ENCODE data around the gene HIBADH.
"Not testable (repeated sequence)": the region's sequence is repeated elsewhere in the genome, so short reads cannot be mapped to it uniquely, and the experiment has no call there.

Gene HIBADH

DNA sequence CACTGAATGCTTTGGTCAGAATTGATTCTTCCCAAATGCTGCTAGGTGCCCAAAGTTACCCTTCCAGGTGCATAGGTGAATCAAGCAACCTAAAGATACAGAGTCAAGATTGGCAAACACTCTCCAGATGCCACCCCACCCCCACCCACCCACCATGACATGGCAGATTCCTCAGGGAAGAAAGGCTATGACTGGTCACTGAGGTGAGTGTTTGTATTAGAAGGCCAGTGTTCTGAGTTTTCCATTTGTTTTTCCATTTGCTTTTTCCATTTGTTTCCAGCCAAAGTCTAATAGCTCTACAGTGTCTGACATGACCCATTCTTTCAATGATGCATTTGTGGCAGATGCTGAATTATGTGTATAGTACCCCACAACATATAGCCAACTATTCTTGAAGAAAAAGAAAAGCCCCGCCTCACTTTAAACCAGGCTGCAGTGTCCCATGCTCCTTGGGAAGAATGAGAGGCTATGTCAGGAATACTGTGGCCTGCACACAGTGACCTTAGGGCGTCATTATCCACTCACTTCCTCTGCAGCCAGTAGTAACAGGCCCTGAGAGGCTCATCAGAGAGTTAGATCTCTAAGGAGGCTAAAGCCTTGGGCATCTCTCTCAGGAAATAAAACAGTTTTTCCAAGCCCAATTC, 16.1 kb upstream of the HIBADH start:
- no peak for DNase-seq

DNA sequence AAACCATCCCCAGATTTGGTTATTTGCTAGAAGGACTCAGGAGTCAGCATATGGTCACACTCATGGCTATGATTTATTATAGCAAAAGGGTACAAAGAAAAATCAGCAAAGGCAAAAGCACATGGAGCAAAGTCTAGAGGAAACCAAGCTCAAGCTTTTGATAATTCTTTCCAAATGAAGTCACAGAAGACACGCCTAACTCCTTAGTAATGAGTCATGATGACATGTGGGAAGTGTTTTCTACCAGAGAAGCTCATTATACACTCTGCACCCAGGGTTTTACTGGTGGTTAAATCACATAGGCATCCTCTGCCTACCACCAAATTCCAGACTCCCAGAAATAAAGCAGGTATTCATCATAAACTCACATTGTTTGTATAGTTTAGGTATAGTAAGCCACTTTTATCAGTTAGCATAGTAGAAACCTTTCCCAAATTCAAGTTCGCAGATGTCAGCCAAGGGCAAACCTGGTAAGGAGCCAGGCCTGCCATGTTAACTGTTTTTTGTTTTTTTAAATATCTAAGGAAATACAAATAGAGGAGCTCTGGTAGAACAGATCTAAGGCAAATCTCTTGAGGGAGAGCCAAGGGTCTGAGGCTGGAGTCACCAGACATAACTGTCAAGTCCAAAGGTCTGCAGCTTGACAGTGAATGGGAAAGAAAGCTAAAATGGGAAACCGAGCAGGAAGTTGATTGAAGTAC, 15.4 kb upstream of the HIBADH start:
- DNase-seq = no peak

DNA sequence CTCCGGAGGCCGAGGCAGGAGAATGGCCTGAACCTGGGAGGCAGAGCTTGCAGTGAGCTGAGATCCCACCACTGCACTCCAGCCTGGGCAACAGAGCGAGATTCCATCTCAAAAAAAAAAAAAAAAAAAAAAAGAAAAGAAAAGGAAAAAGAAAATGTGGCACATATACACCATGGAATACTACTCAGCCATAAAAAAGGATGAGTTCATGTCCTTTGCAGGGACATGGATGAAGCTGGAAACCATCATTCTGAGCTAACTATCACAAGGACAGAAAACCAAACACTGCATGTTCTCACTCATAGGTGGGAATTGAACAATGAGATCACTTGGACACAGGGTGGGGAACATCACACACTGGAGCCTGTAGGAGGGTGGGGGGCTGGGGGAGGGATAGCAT, 11.4 kb upstream of the HIBADH start:
- DNase-seq = not testable (repeated sequence)

DNA sequence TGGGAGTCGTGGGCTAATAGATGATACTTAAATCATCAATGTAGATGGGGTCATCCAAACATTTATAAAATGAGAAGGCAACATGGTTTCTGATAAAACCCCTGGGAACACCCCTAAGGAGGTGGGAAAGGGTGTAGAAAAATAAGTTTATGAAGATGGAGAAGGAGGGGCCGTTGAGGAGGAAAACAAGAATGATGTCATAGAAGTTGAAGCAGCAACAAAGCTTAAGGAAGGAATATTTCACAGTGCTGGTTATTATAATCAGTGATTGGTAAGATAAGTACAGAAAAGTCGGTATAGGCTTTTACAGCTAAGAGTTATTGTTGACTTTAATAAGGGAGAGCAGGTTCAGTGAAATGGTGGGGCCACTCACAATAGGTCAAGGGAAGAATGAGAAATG, 9.0 kb upstream of the HIBADH start:
- DNase-seq = no peak

DNA sequence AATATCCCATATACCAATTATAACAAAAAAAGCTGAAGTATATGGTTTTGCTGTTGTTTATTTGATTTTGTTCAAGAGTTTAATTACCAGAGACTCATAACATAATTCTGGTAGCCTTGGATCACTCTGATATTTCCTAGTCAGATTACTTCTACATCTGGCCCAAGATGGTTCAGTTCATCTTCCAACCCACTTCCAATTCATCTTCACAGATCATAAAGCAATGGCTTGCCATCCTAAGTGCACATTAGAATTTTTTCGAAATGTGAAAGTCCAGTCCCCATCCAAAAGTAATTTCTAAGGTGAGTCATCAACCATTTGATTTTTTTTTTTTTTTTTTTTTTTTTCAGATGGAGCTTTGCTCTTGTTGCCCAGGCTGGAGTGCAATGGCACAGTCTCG, 8.0 kb upstream of the HIBADH start:
- no peak for DNase-seq

DNA sequence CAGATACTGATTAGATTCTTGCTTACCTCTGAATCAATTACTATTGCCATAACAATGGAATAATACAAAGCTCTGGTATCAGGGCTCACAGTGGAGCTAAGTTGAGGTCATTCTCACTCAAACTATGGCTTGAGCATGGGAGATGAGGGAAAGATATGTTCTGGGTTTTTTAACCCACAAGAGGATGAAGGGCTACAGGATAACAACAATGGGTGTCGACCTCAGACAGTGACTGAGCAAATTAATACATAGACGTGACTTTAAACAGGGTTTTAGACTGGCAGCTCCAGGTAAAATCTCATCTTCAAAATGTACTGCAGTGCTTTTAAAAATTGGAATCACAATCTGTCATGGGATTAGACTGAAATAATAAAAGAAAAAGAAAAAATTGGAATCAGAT, 7.5 kb upstream of the HIBADH start:
- no peak for DNase-seq

DNA sequence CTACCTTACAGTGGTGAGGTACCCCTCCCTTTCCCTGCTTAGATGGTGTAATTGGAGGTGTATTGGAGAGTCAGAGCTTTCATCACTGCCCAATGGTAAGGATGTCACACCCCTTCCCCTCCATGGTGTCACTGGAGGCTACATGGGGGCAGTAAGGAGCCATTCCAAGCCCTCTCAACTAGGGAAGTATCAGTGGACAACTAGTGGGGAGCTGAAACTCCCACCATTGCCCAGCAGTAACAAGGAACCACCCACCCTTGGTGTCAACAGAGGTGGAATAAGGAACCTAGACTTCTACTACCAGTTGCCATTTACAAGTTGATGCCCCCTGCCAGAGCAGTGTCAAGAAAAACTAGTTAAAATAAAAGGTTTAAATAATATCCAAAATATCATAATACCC, 2.8 kb upstream of the HIBADH start:
- no peak for DNase-seq

DNA sequence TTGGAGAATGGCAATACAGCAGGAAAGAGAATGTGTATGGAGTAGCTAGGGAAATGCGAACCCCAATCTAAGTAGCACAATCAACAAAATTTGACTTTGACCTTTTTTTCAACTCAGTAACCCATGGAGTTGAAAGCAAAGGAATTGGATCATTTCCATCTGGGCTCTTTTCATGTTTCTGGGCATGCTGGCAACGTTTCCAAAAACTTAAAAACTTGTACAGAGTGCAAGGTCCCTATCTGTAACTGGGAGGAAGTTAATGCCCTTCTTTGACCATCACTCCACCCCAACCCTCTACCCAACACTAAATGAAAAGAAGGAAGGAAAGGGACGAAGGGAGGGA, 1.3 kb upstream of the HIBADH start:
- no peak for DNase-seq

DNA sequence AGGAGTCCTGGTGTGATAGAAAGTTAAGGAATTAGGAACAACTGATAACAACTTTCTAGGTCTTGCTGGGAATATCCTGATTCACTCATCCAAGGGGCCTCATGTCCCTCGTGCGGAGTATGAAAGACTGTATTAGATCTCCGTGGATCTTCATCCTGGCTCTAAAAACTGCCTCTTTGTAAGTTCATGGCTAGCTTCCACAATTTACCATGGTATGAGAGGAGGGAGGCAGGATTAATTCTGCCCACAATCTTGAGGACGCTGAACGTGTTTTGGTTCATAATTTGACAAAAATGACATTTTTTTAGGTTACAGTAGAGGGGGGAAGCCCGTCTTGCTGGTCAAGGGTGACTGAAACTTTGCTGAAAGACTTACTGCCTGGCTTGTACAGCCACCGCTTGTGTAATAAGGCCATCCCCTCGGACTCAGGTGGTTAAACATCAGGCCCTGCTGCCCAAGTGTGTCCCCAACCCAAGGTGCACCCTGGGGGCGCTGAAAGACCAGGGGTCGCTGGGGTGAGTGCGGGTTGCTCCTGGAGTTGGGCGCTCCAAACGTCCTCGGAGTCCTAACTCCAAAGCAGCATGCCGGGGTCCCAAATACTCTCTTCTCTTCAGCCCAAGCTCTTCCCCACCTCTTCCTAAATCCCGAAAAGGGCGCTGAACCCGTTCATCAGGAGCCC, 733 bp downstream of the HIBADH start:
- peak; percentile 37 for DNase-seq

DNA sequence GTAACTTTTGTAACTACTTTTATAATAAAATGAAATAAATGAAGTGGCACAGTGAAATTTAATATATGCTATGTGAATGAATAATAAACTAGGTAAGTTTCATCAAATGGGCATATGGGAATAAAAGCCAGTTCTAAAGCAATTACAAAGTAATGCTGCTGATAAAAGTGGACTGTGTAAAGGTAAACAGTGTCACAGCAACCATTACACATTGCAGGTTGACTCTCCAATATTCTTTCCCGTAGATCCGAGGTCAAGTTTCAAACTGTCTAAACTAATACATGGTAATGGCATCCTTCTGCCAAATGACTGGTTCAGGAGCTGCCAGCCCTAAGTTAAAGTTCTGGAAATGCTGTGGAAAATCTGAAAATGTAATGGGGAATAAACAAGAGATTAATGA, 6.0 kb downstream of the HIBADH start:
- no peak for DNase-seq

DNA sequence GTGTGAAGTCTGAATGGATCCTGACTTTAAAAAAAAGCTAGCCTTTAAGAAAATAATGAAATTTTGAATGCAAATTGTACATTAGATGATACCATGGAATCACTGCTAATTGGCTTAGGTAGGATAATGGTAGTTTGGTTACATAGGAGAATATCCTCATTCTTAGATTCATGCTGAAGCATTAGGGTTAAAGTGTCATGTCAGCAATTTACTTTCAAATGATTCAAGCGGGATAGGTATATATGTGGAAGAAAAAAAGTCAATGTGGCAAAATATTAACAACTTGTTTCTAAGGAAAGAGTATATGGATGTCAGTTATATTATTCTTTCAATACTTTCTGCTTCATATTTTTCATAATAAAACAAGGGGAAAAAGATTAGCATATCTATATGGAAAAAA, 7.5 kb downstream of the HIBADH start:
- DNase-seq = no peak

DNA sequence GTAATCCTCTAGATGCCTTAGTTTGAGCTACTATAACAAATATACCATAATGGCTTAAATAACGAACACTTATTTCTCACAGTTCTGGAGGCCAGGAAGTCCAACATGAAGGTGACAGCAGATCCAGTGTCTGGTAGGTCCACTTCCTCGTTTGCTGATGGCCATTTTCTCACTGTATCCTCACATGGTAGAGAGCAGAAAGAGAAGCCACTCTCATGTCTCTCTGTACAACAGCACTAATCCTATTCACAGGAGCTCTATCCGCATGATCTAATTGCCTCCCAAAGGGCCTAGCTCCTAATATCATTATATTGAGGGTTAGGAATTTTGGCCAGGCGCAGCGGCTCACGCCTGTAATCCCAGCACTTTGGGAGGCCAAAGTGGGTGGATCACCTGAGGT, 10.2 kb downstream of the HIBADH start:
- DNase-seq = no peak

DNA sequence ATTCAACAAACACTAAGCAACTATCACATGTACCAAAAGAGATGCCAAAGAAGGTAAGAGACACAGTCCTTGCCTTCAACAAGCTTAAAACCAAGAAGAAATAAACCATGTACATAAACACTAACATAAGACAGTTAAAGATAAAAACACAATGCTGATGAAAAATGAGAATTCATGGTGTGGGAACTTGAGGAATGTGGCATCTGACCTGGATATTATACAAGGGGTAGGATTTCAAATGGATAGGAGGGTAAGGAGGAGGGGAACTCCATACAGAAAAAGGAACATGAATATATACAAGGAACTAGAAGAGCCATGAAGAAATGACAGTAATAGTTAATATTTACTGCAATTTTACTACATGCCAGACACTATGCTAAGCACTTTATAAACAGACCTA, 11.0 kb downstream of the HIBADH start:
- DNase-seq = no peak

DNA sequence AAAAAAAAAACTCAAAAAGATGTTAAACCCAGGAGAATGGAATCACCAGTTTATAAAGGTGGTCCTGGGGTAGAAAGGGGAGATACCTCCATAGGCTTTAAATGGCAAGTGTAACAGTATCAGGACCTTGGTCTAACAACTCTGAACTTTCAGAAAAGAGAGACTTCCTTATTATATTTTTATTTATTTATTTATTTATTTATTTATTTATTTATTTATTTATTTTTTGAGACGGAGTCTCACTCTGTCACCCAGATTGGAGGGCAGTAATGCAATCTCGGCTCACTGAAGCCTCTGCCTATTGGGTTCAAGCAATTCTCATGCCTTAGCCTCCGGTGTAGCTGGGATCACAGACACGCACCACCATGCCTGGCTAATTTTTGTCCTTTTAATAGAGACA, 12.4 kb downstream of the HIBADH start:
- DNase-seq = no peak

DNA sequence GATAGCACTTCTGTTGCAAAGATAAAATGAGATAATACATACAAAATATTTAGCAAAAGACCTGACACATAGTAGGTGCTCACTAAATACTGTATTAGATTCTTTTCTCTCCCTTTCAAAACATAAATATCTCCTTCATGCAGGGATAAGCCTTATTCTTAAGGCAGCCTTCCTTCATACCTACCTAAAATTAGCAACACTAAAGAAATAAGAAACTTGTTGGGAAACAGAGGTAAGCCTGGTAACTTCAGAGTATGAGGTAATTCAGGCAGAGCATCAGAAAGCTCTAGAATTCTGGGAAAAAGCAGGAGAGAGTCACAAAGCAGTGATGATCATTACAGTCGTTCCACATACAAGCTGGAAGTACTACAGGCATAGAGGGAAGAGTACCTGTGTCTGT, 15.2 kb downstream of the HIBADH start:
- DNase-seq = no peak

DNA sequence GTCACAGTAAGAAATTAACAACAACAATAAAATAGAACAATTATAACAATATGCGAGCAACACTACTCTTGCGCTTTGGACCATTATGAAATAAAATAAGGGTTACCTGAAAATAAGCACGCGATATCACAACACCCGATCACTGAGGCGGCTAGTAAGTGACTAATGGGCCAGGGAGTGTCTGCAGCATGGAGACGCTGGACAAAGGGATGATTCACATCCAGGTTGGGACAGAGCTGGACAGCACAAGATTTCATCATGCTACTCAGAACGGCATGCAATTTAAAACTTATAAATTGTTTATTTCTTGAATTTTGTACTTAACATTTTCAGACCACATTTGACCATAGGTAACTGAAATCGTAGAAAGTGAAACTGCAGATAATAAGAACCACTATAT, 15.6 kb downstream of the HIBADH start:
- no peak for DNase-seq

DNA sequence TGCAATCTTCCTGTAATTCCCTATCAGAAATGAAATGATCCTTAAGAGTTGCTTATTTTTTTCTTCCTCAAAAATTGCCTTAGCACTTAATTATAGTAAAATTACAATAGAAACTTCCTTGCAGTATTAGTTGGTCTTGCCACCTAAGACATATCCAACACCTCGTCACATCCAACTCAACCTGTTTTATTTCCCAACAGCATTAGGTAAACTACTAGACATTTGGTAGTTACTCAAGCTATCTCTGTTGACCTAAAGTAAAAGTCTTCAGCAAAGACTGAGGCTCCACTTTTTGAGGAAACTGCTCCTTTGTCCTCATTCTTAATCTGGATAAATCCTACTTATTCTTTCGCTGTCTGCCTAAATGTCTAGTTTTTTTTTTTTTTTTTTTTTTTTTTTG, 20.4 kb downstream of the HIBADH start:
- DNase-seq = no peak

DNA sequence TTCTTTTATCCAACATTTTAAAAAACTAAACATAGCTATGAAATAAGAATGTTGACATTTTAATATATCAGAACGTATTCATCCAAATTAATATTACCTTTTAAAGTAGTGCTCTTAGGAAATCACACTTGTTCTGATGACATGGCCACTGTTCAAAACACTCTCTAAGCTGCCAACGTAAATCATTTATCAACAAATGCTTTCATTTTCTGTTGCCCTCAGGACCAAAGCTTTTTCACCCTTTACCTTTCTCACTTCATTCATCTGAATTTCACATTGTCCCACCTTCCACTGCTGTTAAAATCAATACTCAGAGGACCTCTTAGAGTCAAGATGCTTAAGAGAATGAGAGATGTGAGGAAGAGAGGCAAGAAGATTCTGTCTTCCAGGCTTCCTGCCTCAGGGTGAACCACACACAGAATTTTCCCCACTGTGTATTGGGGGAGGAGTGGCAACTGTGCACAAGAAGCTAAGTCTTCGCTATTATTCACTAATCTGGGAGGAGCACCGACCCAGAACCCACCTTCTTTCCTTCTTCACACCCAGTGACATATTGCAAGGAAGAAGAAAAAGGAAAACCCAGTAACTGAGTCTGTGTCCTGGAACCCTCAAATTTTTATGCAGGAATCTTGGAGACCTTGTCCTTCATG, 21.0 kb downstream of the HIBADH start:
- no peak for DNase-seq

DNA sequence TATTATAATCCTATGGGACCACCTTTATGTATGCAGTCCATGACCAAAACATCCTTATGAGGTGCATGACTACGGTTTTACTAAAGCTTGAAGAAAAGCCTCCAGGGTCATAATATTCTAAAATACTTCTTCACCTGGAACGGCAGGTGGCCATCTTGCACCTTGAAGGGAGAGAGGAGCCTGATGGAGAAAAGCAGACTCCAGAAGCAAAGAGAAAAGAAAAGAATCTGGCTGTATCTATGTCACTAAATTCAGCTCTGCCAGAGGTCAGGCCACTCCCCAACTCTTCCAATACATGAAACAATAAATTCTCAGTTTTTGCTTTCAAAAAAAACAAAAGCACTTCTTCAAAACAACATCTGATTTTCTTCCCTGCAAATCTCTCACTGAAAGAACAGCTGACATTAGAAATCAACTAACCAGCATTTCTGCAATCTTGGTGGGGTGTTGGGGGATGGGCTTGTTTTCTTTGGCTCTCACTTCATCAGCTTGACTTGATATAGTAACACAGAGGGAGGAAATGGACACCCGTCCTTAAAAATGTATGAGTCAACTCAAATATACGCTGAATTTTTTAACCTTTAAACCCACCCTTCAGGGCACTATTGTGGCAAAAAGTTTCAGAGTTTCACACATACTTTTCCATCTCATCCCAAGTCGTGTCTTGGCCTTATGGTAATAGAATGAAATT, 21.7 kb downstream of the HIBADH start:
- DNase-seq = no peak

DNA sequence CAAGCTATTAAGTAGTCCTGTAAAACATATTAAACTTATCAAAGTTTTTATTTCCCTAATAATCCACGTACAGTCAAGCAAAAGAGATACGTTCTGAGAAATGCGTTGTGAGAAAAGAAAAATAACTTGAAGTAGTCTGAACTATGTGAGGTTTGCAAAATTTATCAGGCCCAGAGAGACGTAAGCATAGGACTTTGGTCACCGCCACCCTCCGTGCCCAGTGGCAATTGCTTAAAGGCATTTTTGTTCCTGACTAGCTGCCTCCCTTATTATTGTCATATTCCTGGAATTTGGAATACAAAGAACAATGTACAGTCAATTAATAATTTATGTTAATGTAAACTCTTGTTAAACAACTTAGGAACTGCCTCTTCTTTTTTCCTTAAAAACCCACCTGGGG, 22.8 kb downstream of the HIBADH start:
- no peak for DNase-seq

DNA sequence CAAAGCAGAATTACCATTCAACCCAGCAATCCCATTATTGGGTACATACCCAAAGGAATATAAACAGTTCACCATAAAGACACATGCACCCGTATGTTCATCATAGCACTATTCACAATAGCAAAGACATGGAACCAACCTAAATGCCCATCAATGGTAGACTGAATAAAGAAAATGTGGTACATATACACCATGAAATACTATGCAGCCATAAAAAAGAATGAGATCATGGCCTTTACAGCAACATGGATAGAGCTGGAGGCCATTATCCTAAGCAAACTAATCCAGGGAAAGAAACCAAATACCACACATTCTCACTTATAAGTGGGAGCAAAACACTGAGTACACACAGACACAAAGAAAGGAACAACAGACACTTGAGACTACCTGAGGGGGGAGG, 23.6 kb downstream of the HIBADH start:
- not testable (repeated sequence) for DNase-seq

DNA sequence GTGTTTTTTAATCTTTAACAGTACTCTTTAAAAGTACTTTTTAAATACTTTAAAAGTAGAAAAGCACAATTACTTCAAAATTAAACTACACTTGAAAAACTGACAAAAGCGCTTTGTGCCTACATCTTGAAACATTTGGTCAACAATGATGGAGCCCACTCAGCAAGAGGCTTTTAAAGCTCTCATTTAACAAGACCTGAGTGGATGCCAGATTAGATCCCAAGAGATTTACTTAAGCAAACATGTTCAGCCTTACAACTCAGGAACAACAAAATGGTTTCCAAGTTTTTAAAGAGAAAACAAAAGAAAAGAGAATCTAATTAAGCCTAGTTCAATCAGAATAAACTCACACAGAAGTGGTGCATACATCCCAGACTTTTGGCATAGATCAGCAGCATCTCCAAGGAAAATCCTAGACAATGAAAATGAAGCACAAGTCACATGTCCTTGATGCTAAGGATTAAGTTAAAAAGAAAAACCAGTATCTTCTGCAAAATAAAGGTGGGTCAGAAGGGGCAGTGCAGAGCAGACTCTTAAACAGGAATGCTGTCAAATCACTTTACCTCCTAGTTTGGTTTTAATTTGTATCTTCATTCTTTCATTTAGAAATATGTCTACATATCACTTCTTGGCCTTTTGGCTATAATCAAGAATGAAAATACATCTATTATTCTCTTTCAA, 26.2 kb downstream of the HIBADH start:
- DNase-seq = no peak

DNA sequence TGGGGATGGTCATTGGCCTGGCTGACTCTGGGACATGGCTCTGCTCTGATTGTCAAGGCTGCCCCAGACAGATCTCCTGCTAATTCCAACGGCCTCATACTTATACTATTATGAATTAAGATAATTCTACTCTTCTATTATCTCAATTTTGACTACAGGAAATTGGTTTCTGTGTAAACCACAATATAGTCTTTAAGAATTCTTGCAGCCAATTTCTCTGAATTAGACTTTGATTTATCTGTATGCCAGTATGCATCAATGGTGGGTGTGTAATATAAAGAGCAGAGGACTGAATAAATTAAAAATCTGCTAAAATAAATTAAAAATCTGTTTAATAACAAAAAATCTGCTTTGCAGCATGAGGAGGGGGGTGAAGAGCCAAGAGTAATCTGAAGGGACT, 27.0 kb downstream of the HIBADH start:
- no peak for DNase-seq
